Epithelial cell of proximal tubule (primary cell): ENCODE data around the gene MRC2. TPM values are rescaled to one million over a fixed set of nuclear protein-coding genes. Genes with fewer than 3 reads are reported as not detected.

ENCODE experiments used
- DNase-seq: peaks from one replicate; pipeline ENCODE4 v3.0.0-alpha.2; 2011; ENCODE audit warnings: low read depth
- H3K4me3 ChIP-seq: 2 replicates; pipeline ENCODE4 v1.5.1; 2011; ENCODE audit warnings: low read depth, mild to moderate bottlenecking, low read length
- total RNA-seq: library from RNA; depleted of rRNA; stranded (reverse); fragments of >200 nt; gene quantifications from 2 replicates; pipeline ENCODE4 v1.2.3, GENCODE V29; 2015
- TF ChIP-seq, protein P1 (sequence below): conservative IDR thresholded peaks from 2 replicates; pipeline ENCODE4 v1.5.1; 2012; ENCODE audit warnings: low read depth, mild to moderate bottlenecking, low read length

Gene MRC2, protein sequence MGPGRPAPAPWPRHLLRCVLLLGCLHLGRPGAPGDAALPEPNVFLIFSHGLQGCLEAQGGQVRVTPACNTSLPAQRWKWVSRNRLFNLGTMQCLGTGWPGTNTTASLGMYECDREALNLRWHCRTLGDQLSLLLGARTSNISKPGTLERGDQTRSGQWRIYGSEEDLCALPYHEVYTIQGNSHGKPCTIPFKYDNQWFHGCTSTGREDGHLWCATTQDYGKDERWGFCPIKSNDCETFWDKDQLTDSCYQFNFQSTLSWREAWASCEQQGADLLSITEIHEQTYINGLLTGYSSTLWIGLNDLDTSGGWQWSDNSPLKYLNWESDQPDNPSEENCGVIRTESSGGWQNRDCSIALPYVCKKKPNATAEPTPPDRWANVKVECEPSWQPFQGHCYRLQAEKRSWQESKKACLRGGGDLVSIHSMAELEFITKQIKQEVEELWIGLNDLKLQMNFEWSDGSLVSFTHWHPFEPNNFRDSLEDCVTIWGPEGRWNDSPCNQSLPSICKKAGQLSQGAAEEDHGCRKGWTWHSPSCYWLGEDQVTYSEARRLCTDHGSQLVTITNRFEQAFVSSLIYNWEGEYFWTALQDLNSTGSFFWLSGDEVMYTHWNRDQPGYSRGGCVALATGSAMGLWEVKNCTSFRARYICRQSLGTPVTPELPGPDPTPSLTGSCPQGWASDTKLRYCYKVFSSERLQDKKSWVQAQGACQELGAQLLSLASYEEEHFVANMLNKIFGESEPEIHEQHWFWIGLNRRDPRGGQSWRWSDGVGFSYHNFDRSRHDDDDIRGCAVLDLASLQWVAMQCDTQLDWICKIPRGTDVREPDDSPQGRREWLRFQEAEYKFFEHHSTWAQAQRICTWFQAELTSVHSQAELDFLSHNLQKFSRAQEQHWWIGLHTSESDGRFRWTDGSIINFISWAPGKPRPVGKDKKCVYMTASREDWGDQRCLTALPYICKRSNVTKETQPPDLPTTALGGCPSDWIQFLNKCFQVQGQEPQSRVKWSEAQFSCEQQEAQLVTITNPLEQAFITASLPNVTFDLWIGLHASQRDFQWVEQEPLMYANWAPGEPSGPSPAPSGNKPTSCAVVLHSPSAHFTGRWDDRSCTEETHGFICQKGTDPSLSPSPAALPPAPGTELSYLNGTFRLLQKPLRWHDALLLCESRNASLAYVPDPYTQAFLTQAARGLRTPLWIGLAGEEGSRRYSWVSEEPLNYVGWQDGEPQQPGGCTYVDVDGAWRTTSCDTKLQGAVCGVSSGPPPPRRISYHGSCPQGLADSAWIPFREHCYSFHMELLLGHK (N-terminal part only)
- total RNA-seq, result 15.0 and 50.4 TPM in 2 replicates

DNA sequence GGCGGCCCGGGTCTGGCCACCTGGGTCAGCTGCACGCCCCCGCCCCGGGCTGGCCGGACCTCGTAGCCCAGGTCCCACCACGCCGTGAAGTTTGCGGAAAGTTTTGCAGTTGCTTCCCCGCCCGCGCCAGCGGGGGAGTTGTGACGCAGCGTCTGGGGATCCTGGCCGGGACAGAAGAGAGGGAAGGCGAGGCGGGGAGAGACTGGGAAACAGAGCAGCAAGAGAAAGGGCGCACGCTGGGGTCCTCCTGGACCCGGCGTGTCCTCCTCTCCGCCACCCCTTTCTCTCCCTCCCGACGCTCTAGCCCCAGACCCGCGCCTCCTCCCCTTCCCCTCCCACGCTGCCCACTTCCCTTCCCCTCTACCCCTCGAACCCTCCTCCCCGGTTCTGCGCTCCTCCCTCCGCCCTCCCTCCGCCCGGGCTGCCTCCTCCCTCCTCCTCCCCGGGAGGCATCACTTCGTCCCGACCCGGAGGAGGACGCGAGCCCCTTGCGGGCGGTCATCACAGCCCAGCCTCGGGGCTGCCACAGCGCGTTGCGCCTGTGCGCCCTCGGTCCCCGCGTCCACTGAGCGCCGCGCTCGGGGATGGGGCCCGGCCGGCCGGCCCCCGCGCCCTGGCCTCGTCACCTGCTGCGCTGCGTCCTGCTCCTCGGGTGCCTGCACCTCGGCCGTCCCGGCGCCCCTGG, at the start of gene MRC2:
Gene MRC2, plus strand, starts transcription at position 452 of the 685 bp plus-strand sequence. Its CDS starts 133 bp downstream, at position 585.
- DNase-seq, result no peak
- H3K4me3 ChIP-seq, result peak within 1 kb of the TSS; percentile 68
- TF ChIP-seq, protein P1, sequence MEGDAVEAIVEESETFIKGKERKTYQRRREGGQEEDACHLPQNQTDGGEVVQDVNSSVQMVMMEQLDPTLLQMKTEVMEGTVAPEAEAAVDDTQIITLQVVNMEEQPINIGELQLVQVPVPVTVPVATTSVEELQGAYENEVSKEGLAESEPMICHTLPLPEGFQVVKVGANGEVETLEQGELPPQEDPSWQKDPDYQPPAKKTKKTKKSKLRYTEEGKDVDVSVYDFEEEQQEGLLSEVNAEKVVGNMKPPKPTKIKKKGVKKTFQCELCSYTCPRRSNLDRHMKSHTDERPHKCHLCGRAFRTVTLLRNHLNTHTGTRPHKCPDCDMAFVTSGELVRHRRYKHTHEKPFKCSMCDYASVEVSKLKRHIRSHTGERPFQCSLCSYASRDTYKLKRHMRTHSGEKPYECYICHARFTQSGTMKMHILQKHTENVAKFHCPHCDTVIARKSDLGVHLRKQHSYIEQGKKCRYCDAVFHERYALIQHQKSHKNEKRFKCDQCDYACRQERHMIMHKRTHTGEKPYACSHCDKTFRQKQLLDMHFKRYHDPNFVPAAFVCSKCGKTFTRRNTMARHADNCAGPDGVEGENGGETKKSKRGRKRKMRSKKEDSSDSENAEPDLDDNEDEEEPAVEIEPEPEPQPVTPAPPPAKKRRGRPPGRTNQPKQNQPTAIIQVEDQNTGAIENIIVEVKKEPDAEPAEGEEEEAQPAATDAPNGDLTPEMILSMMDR, result no peak

DNA sequence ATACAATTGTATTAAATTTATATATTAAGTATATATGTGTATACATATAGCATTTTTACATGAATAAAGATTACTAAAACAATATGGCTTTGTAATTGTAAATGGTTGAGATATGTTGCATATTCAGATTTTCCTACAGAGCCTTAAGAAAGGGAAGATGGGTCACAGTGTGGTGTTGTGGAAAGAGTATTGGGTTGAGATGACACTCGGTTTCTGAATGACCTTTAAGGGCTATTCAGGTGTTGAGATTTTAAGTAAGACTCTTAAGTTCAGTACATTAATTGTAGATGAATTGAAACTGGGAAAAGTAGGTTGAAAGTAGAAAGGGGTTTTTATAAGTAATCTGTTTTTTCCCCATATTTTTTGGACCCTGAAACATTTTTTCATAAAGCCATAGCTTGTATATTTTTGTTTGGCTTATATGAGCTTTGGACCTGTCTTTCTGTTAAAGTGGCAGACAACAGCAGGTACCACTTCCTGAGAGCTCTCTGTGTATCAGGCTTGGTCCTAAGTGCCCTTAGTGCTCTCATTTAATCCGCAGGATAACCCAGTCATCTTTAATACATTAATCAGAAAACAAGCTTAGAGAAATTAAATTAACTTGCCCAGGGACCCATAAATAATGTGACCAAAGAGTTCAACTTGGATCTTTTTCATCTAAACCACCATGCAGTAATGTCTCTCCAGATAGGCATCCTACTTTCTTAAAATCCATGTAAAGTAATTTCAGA, 48.5 kb upstream of the MRC2 start:
- TF ChIP-seq, protein P1, result no peak
- DNase-seq, result no peak
- no peak overlapping the region for H3K4me3 ChIP-seq

DNA sequence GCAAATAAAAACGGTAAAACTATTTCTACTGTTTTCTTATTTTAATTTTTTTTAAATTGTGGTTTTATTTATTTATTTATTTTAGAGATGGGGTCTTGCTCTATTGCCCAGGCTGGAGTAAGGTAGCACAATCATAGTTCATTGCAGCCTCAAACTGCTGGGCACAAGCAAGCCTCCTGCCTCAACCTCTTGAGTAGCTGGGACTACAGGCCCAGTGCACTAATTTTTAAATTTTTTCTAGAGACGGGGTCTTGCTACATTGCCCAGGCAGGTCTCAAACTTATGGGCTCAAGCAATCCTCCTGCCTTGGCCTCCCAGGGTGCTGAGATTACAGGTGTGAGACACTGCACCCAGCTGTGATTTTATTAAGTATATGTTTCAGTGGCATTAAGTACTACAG, 46.5 kb upstream of the MRC2 start:
- no peak for DNase-seq
- TF ChIP-seq, protein P1, result no peak
- H3K4me3 ChIP-seq, result no peak overlapping the region

DNA sequence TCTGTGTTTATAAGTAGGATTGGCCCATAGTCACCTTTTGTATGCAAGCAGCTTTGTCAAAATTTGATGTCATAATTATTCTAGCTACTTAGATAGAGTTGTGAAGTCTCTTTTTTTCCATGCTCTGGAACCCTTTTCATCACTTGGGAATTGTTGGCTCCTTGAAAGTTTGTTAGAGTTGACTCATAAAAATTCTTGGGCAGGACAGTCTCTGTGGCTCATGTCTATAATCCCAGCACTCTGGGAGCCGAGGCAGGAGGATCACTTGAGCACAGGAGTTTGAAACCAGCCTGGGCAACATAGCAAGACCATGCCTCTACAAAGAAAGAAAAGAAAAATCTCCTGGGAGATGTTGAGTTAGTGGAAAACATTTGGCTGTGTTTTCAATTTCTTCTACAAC, 45.7 kb upstream of the MRC2 start:
- H3K4me3 ChIP-seq, result no peak overlapping the region
- TF ChIP-seq, protein P1, result no peak
- DNase-seq, result no peak

DNA sequence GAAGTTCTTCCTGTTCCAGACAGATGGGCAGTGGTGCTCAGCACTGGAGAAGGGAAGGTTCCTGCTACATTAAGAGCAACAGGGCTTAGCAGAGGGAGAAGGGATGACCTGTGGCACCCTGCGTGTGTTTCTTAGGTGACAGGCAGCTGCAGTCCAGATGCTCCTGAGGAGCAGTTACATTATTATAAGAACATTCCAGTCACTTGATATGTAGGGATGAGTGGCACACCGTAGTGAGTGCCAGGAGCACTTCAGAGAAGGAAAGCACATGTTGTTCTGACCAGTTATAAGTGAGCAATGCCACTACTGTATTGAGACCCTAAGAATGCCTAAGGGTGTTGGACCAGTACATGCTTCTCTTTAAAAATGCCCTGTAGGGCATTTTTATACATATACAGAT, 39.9 kb upstream of the MRC2 start:
- no peak for DNase-seq
- H3K4me3 ChIP-seq, result no peak overlapping the region
- TF ChIP-seq, protein P1, result no peak

DNA sequence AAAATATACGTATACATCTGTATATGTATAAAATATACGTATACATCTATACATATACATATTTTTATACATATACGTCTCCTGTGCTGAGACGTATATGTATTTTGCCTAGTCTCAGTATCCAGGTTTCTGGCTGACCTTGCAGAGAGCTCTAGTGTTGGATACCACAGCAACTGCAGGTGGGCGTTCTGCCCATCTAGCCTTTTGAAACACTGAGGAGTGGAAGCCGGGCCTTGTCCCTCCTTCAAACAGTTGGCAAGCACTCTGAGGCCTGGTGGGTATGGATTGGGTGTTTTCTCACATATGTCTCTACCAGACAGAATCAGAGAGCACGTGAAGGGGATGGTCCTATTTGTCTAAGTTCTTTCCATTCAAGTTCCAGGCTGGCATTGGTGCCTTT, 39.4 kb upstream of the MRC2 start:
- no peak for DNase-seq
- H3K4me3 ChIP-seq, result no peak overlapping the region
- TF ChIP-seq, protein P1, result no peak
